Bronchial epithelial cell (primary cell): ENCODE measurements around the gene MAEA. TPM values are rescaled to one million over a fixed set of nuclear protein-coding genes. Genes with fewer than 3 reads are reported as not detected.

Experiments used
- DNase-seq: peaks from one replicate; pipeline ENCODE4 v3.0.0-alpha.2; 2010; ENCODE audit warnings: low read depth
- FAIRE-seq: peaks from 2 replicates; lab custom pipeline; 2011; peaks lifted over from hg19 to GRCh38; lab: Jason Lieb, UNC
- H3K27me3 ChIP-seq: 2 replicates; pipeline ENCODE4 v1.5.1; 2011; ENCODE audit warnings: low read length; ENCODE audit not compliant: control insufficient read depth, insufficient read depth
- H3K36me3 ChIP-seq: 2 replicates; pipeline ENCODE4 v1.5.1; 2011; ENCODE audit warnings: low read length; ENCODE audit not compliant: control insufficient read depth, insufficient read depth
- H3K4me3 ChIP-seq: 2 replicates; pipeline ENCODE4 v1.5.1; 2011; ENCODE audit warnings: mild to moderate bottlenecking, low read depth, low read length, control low read depth
- CTCF ChIP-seq: IDR thresholded peaks from 2 replicates; pipeline ENCODE4 v1.5.1; 2011; ENCODE audit warnings: mild to moderate bottlenecking, moderate library complexity, low read length, control low read depth, inconsistent platforms; ENCODE audit not compliant: insufficient read depth, severe bottlenecking
- total RNA-seq: library from RNA; depleted of rRNA; stranded (reverse); fragments of >200 nt; gene quantifications from 2 replicates; pipeline ENCODE4 v1.2.1, GENCODE V29; 2014

Gene MAEA
- total RNA-seq, 1 donor from 2014 or later, result 46.1 TPM

- Histone ChIP-seq H3K36me3 (peaks cover 2% of the 10 kb centered on the region), H3K4me3 (no peak overlapping the region), H3K27me3 (no peaks in the 10 kb centered on the region)
- no peak for TF ChIP-seq CTCF
- no peak for FAIRE-seq
- DNase-seq, result no peak
These were observed 88.0 kb downstream of the MAEA start for GRCh38 chr4:1377606-1378261.

GRCh38 chr4:1378559-1379231 is 89.0 kb downstream of the MAEA start:
- TF ChIP-seq CTCF, result no peak
- H3K4me3 ChIP-seq, result no peak overlapping the region
- FAIRE-seq (no peak), DNase-seq (no peak)
- no peaks in the 10 kb centered on the region for H3K27me3 ChIP-seq
- H3K36me3 ChIP-seq, result peaks cover 2% of the 10 kb centered on the region

- Histone ChIP-seq H3K4me3 (no peak overlapping the region), H3K27me3 (no peaks in the 10 kb centered on the region), H3K36me3 (peaks cover 2% of the 10 kb centered on the region)
- TF ChIP-seq CTCF, result no peak
- DNase-seq, result no peak
- FAIRE-seq, result no peak
These were observed 89.7 kb downstream of the MAEA start for GRCh38 chr4:1379351-1379781.

- FAIRE-seq (no peak), DNase-seq (no peak)
- peaks cover 2% of the 10 kb centered on the region for H3K36me3 ChIP-seq
- TF ChIP-seq CTCF, result no peak
- H3K27me3 ChIP-seq, result no peaks in the 10 kb centered on the region
- H3K4me3 ChIP-seq, result no peak overlapping the region
These were observed 90.2 kb downstream of the MAEA start for GRCh38 chr4:1379801-1380331.

GRCh38 chr4:1380368-1381151 is 90.9 kb downstream of the MAEA start:
- no peak for TF ChIP-seq CTCF
- FAIRE-seq (no peak), DNase-seq (no peak)
- Histone ChIP-seq H3K36me3 (peaks cover 1% of the 10 kb centered on the region), H3K27me3 (no peaks in the 10 kb centered on the region), H3K4me3 (no peak overlapping the region)
